Measurements from ENCODE around the gene SPATA22. TPM values are rescaled to one million over a fixed set of nuclear protein-coding genes. Genes with fewer than 3 reads are reported as not detected.

The SPATA22 gene
- total RNA-seq, 4 donors from 2014 or later: not detected

- DNase-seq (ENCODE audit: low spot score in 2 of 2): peak in 1 of 2 donors; percentile 71
- H3K27me3 ChIP-seq: no peaks in the 10 kb centered on the region
- H3K27ac ChIP-seq: peak overlapping the region; percentile 84
Observed at GRCh38 chr17:3511852-3512504, 40.4 kb upstream of the SPATA22 start.

GRCh38 chr17:3510090-3510489 lies 38.5 kb upstream of the SPATA22 start:
- no peak overlapping the region for H3K27ac ChIP-seq
- 68% methylated on average over 7 of the region's 7 CpGs for WGBS
- H3K27me3 ChIP-seq: no peaks in the 10 kb centered on the region
- TF ChIP-seq POLR2A (IDR thresholded peaks at IDR 0.05) (no peak), EP300 (IDR thresholded peaks at IDR 0.05) (no peak), POLR2AphosphoS5 (IDR thresholded peaks at IDR 0.05) (no peak)
- no peak overlapping the region for H3K4me3 ChIP-seq
- DNase-seq (ENCODE audit: low spot score in 2 of 2): no peak
- H3K36me3 ChIP-seq: no peaks in the 10 kb centered on the region
- peaks cover 17% of the 10 kb centered on the region for H3K4me1 ChIP-seq
- no peaks in the 10 kb centered on the region for H3K9me3 ChIP-seq

More at GRCh38 chr17:3511852-3512504, 40.4 kb upstream of the SPATA22 start:
- peaks cover 17% of the 10 kb centered on the region for H3K4me1 ChIP-seq
- TF ChIP-seq CTCF (IDR thresholded peaks at IDR 0.05): no peak
- TF ChIP-seq POLR2A (IDR thresholded peaks at IDR 0.05): no peak
- H3K9me3 ChIP-seq: no peaks in the 10 kb centered on the region
- WGBS: 59% methylated on average over 8 of the region's 8 CpGs
- no peaks in the 10 kb centered on the region for H3K36me3 ChIP-seq
- no peak overlapping the region for H3K4me3 ChIP-seq

- TF ChIP-seq POLR2AphosphoS5 (IDR thresholded peaks at IDR 0.05): no peak
- TF ChIP-seq POLR2A (IDR thresholded peaks at IDR 0.05): no peak
- TF ChIP-seq EP300 (IDR thresholded peaks at IDR 0.05): no peak
- no peak for TF ChIP-seq CTCF (IDR thresholded peaks at IDR 0.05)
- DNase-seq (ENCODE audit: low spot score in 2 of 2): no peak
- no peaks in the 10 kb centered on the region for H3K27me3 ChIP-seq
- no peak overlapping the region for H3K4me3 ChIP-seq
- no peaks in the 10 kb centered on the region for H3K36me3 ChIP-seq
- WGBS: 79% methylated on average over 3 of the region's 3 CpGs
- no peaks in the 10 kb centered on the region for H3K9me3 ChIP-seq
- peaks cover 11% of the 10 kb centered on the region for H3K4me1 ChIP-seq
- H3K27ac ChIP-seq: no peak overlapping the region
Observed at GRCh38 chr17:3507869-3508268, 36.2 kb upstream of the SPATA22 start.

- H3K4me3 ChIP-seq: no peak overlapping the region
- no peaks in the 10 kb centered on the region for H3K27me3 ChIP-seq
- no peaks in the 10 kb centered on the region for H3K36me3 ChIP-seq
- H3K4me1 ChIP-seq: peaks cover 6% of the 10 kb centered on the region
- TF ChIP-seq POLR2A (IDR thresholded peaks at IDR 0.05) (no peak), EP300 (IDR thresholded peaks at IDR 0.05) (no peak), POLR2AphosphoS5 (IDR thresholded peaks at IDR 0.05) (no peak), CTCF (IDR thresholded peaks at IDR 0.05) (no peak)
- H3K27ac ChIP-seq: no peak overlapping the region
- no peaks in the 10 kb centered on the region for H3K9me3 ChIP-seq
- DNase-seq (ENCODE audit: low spot score in 2 of 2): no peak
- 85% methylated on average over 1 of the region's 1 CpG for WGBS
Observed at GRCh38 chr17:3507071-3507470, 35.5 kb upstream of the SPATA22 start.

- no peaks in the 10 kb centered on the region for H3K4me1 ChIP-seq
- no peak overlapping the region for H3K27ac ChIP-seq
- H3K4me3 ChIP-seq: no peak overlapping the region
- WGBS: 91% methylated on average over 2 of the region's 2 CpGs
- H3K36me3 ChIP-seq: no peaks in the 10 kb centered on the region
- TF ChIP-seq POLR2A (IDR thresholded peaks at IDR 0.05) (no peak), CTCF (IDR thresholded peaks at IDR 0.05) (no peak)
- no peaks in the 10 kb centered on the region for H3K9me3 ChIP-seq
- DNase-seq (ENCODE audit: low spot score in 2 of 2): no peak
- H3K27me3 ChIP-seq: no peaks in the 10 kb centered on the region
Observed at GRCh38 chr17:3506054-3506453, 34.4 kb upstream of the SPATA22 start.

GRCh38 chr17:3505008-3505407 lies 33.4 kb upstream of the SPATA22 start:
- H3K4me3 ChIP-seq: no peak overlapping the region
- H3K36me3 ChIP-seq: no peaks in the 10 kb centered on the region
- H3K9me3 ChIP-seq: no peaks in the 10 kb centered on the region
- DNase-seq (ENCODE audit: low spot score in 2 of 2): no peak
- no peak overlapping the region for H3K27ac ChIP-seq
- TF ChIP-seq EP300 (IDR thresholded peaks at IDR 0.05) (no peak), POLR2AphosphoS5 (IDR thresholded peaks at IDR 0.05) (no peak), POLR2A (IDR thresholded peaks at IDR 0.05) (no peak), CTCF (IDR thresholded peaks at IDR 0.05) (no peak)
- no peaks in the 10 kb centered on the region for H3K4me1 ChIP-seq
- H3K27me3 ChIP-seq: no peaks in the 10 kb centered on the region
- WGBS: 89% methylated on average over 7 of the region's 7 CpGs
